Breast epithelium (tissue), 4 donors: ENCODE measurements around the gene PFKL. TPM values are rescaled to one million over a fixed set of nuclear protein-coding genes. Genes with fewer than 3 reads are reported as not detected.

Source experiments
- DNase-seq, 2 donors: peaks; one replicate each; pipeline ENCODE4 v3.0.0-alpha.2; 2019; ENCODE audit warnings: low spot score in 2 of 2
- H3K27ac ChIP-seq, 2 donors: fragments of 200-600 bp; sonication (generic) in 1 of 2; one replicate each; pipeline ENCODE4 v1.5.1; 2016 to 2019; ENCODE audit warnings: mild to moderate bottlenecking in 1 of 2
- H3K27me3 ChIP-seq, 2 donors: fragments of 200-600 bp; sonication (generic) in 1 of 2; one replicate each; pipeline versions ENCODE4 v1.5.1 to v1.6.0; 2017 to 2019; ENCODE audit warnings: control low read depth in 1 of 2, mild to moderate bottlenecking in 1 of 2
- H3K36me3 ChIP-seq: fragments of 200-600 bp; one replicate; pipeline ENCODE4 v1.5.1; 2019
- H3K4me1 ChIP-seq, 2 donors: fragments of 200-600 bp; sonication (generic); one replicate each; pipeline ENCODE4 v1.5.1; 2016 to 2019; ENCODE audit warnings: control low read depth in 1 of 2
- H3K4me3 ChIP-seq, 3 donors: fragments of 200-600 bp; sonication (generic); 1 replicate in 2 of 3; 2 replicates in 1 of 3; pipeline ENCODE4 v1.5.1; 2016 to 2019; ENCODE audit warnings: mild to moderate bottlenecking in 3 of 3, moderate library complexity in 2 of 3
- H3K9me3 ChIP-seq, 2 donors: fragments of 200-600 bp; sonication (generic) in 1 of 2; one replicate each; pipeline ENCODE4 v1.5.1; 2016 to 2019; ENCODE audit warnings: control low read depth in 1 of 2
- CTCF ChIP-seq, 3 donors: fragments of 450-650 bp; IDR thresholded peaks; one replicate each; pipeline ENCODE4 v1.5.1; 2016 to 2017; ENCODE audit warnings: antibody characterized with exemption in 3 of 3, mild to moderate bottlenecking in 3 of 3, moderate library complexity in 3 of 3
- POLR2A ChIP-seq: fragments of 450-650 bp; IDR thresholded peaks from one replicate; pipeline ENCODE4 v1.6.1; 2016; ENCODE audit warnings: antibody characterized with exemption, mild to moderate bottlenecking, moderate library complexity
- POLR2AphosphoS5 ChIP-seq, 3 donors: sonication (generic); formaldehyde crosslinking; IDR thresholded peaks; one replicate each; pipeline ENCODE4 v1.6.1; 2017; ENCODE audit warnings: antibody characterized with exemption in 3 of 3
- intact Hi-C: fragments of 100-400 bp; cut with DNase I; formaldehyde crosslinking; loops from one replicate; pipeline ENCODE4 v1.15.1; 2023; ENCODE audit warnings: low total_unique reads
- total RNA-seq, 3 donors: library from RNA; depleted of rRNA; stranded (reverse); fragments of >200 nt; gene quantifications; one replicate each; pipeline ENCODE4 v1.1.0, GENCODE V29; 2016

PFKL gene
- total RNA-seq, 3 donors from 2014 or later: 80.9 to 101 (median 97.9) TPM

- Histone ChIP-seq H3K27ac (no peak overlapping the region), H3K36me3 (no peaks in the 10 kb centered on the region), H3K9me3 (no peaks in the 10 kb centered on the region), H3K27me3 (no peaks in the 10 kb centered on the region), H3K4me3 (no peak overlapping the region), H3K4me1 (no peaks in the 10 kb centered on the region)
- intact Hi-C loops: no loop called here
- no peak for DNase-seq
- TF ChIP-seq POLR2AphosphoS5 (IDR thresholded peaks at IDR 0.05): no peak
- no peak for TF ChIP-seq CTCF (IDR thresholded peaks at IDR 0.05)
- TF ChIP-seq POLR2A: no peak
Observed at GRCh38 chr21:44259082-44259705, 40.7 kb upstream of the PFKL start.

DNA sequence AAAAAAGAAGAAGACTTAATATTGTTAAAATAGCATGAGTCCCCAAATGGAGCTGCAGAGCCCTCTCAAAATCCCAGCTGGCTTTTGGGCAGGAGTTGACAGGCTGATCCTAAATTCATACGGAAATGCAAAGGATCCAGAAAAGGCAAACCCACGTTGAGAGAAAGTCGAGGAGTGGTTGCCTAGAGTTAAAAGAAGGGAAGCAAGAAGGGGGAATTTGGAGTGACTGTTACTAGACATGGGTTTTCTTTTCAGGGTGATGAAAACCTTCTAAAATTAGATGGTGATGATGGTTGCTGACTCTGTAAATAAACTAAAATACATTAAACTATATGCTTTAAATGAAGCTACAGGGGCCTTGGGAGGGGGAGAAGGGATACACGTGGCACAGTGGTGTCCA is 39.8 kb upstream of the PFKL start:
- no peak overlapping the region for H3K4me3 ChIP-seq
- no peaks in the 10 kb centered on the region for H3K36me3 ChIP-seq
- no peak overlapping the region for H3K27ac ChIP-seq
- no peaks in the 10 kb centered on the region for H3K9me3 ChIP-seq
- TF ChIP-seq POLR2A (no peak), CTCF (IDR thresholded peaks at IDR 0.05) (no peak), POLR2AphosphoS5 (IDR thresholded peaks at IDR 0.05) (no peak)
- no peaks in the 10 kb centered on the region for H3K27me3 ChIP-seq
- no peaks in the 10 kb centered on the region for H3K4me1 ChIP-seq
- no peak for DNase-seq
- intact Hi-C loops: no loop called here

- TF ChIP-seq POLR2A (no peak), POLR2AphosphoS5 (IDR thresholded peaks at IDR 0.05) (no peak)
- H3K27ac ChIP-seq: no peak overlapping the region
- no peaks in the 10 kb centered on the region for H3K4me1 ChIP-seq
- no peak for DNase-seq
- H3K27me3 ChIP-seq: no peaks in the 10 kb centered on the region
- intact Hi-C loops: no loop called here
- H3K36me3 ChIP-seq: no peaks in the 10 kb centered on the region
- H3K9me3 ChIP-seq: no peaks in the 10 kb centered on the region
- H3K4me3 ChIP-seq: no peak overlapping the region
Observed at GRCh38 chr21:44260791-44261631, 38.8 kb upstream of the PFKL start.

DNA sequence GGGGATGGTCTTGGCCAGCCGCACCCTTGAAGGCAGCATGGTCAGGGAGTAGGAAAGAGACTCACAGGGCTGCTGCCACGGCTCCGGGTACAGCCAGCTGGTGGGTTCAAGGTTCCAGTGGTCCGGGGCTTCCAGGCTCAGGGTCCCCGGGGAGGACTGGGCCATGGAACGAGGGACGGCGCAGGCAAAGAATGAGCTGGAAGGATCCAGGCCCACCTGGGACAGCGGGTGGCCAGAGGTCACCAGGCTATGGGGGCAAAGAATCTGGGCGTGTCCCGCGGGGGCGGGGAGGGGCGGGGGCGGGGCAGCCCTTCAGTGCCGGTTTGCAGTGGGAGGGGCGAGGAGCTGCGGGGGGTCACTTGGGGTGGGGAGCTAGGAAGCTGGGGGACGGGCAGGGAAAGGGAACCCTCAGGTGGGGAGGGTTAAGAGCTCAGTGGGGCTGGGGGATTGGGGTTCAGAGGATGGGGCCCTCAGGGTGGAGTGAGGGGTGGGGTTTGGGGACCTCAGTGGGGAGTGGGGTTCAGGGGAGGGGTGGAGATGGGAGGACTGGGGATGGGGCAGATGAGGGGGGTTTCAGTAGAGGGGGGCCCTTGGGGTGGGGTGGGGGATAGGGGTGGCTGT is 38.1 kb upstream of the PFKL start, which contains the start of gene DNMT3L:
Gene DNMT3L, minus strand, starts transcription at position 223 of the 621 bp plus-strand sequence. CDS start 638 bp downstream, outside the sequence.
- no peak for DNase-seq
- no peaks in the 10 kb centered on the region for H3K27me3 ChIP-seq
- no peak within 1 kb of the TSS for H3K27ac ChIP-seq
- intact Hi-C loops: no loop called here
- H3K4me3 ChIP-seq: no peak within 1 kb of the TSS
- TF ChIP-seq POLR2AphosphoS5 (IDR thresholded peaks at IDR 0.05) (no peak), CTCF (IDR thresholded peaks at IDR 0.05) (no peak), POLR2A (no peak)
- no peaks in the 10 kb centered on the region for H3K4me1 ChIP-seq
- H3K9me3 ChIP-seq: no peaks in the 10 kb centered on the region
- no peaks in the 10 kb centered on the region for H3K36me3 ChIP-seq

DNA sequence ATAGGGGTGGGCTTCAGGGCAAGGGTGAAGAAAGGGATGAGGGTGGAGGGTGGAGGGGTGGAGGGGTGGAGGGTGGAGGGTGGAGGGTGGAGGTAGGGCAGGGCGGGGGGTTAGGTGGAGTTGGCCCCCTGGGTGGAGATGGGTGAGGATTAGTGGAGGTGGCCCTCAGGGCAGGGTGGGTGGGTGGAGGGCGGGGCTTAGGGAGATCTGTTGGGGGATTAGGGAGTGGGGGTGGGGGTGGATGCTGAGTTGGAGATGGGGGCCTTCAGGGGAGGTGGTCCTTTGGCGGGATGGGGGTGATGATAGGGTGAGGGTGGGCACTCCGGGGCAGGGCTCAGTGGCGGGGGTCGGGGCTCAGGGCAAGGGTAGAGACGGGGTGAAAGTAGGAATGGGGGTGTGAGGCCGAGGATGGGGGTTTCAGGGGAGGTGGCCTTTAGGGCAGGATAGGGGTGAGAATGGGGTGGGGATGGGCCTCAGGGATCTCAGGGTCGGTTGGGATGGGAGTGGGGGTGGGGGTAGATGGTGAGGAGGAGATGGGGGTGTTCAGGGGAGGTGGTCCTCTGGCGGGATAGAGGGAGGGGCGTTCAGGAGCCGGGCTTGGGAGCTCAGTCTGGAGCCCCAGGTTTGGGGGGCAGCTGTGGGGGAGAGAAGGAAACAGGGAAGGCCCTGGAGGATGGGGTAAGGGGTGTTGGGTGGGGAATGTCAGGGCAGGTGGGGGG is 37.4 kb upstream of the PFKL start:
- no peaks in the 10 kb centered on the region for H3K27me3 ChIP-seq
- H3K9me3 ChIP-seq: no peaks in the 10 kb centered on the region
- no peak overlapping the region for H3K4me3 ChIP-seq
- H3K27ac ChIP-seq: no peak overlapping the region
- intact Hi-C loops: no loop called here
- no peaks in the 10 kb centered on the region for H3K36me3 ChIP-seq
- no peak for TF ChIP-seq POLR2AphosphoS5 (IDR thresholded peaks at IDR 0.05)
- no peak for TF ChIP-seq CTCF (IDR thresholded peaks at IDR 0.05)
- no peak for TF ChIP-seq POLR2A
- no peaks in the 10 kb centered on the region for H3K4me1 ChIP-seq
- DNase-seq: no peak
